ENCODE measurements around the gene PIP5KL1. TPM values are rescaled to one million over a fixed set of nuclear protein-coding genes. Genes with fewer than 3 reads are reported as not detected.

Gene PIP5KL1
- polyA plus RNA-seq, 1 donor from 2014 or later, result 3.4 TPM

- Histone ChIP-seq H3K9me3 (ENCODE audit: low read length) (no peaks in the 10 kb centered on the region), H3F3A (ENCODE audit: insufficient read depth, low read length, poor library complexity, severe bottlenecking) (no peaks in the 10 kb centered on the region), H4K20me1 (ENCODE audit: insufficient read depth) (peaks cover 18% of the 10 kb centered on the region), H3K36me3 (ENCODE audit: insufficient read depth, low read length) (no peaks in the 10 kb centered on the region), H3K9me2 (ENCODE audit: insufficient read depth, low read length) (no peaks in the 10 kb centered on the region), H3K4me3 (ENCODE audit: low read length) (no peak overlapping the region), H3K79me2 (replicated peaks; ENCODE audit: insufficient read depth, low read length) (peaks cover 67% of the 10 kb centered on the region), H3K27me3 (ENCODE audit: insufficient read depth, low read depth, low read length) (no peaks in the 10 kb centered on the region), H3K9ac (ENCODE audit: low read length) (no peak overlapping the region), H2AFZ (ENCODE audit: low read depth, low read length) (no peak overlapping the region), H3K27ac (ENCODE audit: low read length) (no peak overlapping the region), H3K4me2 (ENCODE audit: low read length) (no peak overlapping the region)
- TF ChIP-seq TAF1 (IDR thresholded peaks at IDR 0.05; ENCODE audit: low read depth), result no peak
Observed at GRCh38 chr9:127974769-127975261, 44.2 kb upstream of the PIP5KL1 start.

DNA sequence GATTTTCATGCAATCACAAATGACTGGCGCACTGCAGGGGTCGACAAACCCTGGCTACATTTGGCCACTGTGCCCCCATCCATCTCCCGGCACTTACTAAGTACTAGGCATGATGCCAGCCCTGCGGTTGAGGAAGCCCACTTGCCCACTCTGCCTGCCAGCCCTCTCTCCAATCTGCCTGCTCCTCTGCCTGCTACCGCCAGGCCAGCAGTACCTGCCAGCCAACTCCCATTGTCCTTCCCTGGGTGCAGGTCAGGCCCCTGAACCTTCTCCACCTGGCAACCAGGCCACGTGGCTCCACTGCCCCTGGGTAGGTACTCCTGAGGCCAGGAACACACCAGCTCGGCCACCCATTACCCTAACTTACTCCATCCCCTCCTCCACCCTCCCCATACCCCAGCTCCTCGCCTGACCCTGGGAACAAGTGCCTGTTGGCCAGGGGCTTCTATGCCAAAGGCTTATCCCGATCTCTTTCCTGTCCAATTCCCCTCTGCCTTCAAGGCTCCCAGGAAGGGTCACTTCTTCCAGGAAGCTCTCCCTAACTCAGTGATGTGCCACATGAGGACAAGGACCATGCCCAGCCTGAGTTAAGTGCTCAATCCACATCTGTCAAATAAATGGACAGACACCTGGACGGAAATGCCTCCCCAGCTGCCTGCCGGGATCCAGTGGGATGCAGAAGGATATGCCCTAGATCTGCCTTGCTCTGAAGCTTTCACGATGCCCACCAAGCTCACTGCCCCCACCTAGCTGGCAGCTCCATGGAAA is 43.6 kb upstream of the PIP5KL1 start:
- H3K9me2 ChIP-seq (ENCODE audit: insufficient read depth, low read length), result no peaks in the 10 kb centered on the region
- H3F3A ChIP-seq (ENCODE audit: insufficient read depth, low read length, poor library complexity, severe bottlenecking), result no peaks in the 10 kb centered on the region
- H3K9me3 ChIP-seq (ENCODE audit: low read length), result no peaks in the 10 kb centered on the region
- H2AFZ ChIP-seq (ENCODE audit: low read depth, low read length), result no peak overlapping the region
- no peak overlapping the region for H3K27ac ChIP-seq (ENCODE audit: low read length)
- H4K20me1 ChIP-seq (ENCODE audit: insufficient read depth), result peaks cover 14% of the 10 kb centered on the region
- H3K27me3 ChIP-seq (ENCODE audit: insufficient read depth, low read depth, low read length), result no peaks in the 10 kb centered on the region
- no peak for TF ChIP-seq CTCF (IDR thresholded peaks at IDR 0.05; ENCODE audit: poor library complexity, severe bottlenecking)
- no peak for TF ChIP-seq RAD21 (conservative IDR thresholded peaks at IDR 0.05)
- no peak for TF ChIP-seq SMC3 (conservative IDR thresholded peaks at IDR 0.05; ENCODE audit: poor library complexity)
- H3K4me3 ChIP-seq (ENCODE audit: low read length), result no peak overlapping the region
- H3K9ac ChIP-seq (ENCODE audit: low read length), result peak overlapping the region; percentile 3
- no peaks in the 10 kb centered on the region for H3K36me3 ChIP-seq (ENCODE audit: insufficient read depth, low read length)
- H3K79me2 ChIP-seq (replicated peaks; ENCODE audit: insufficient read depth, low read length), result peaks cover 67% of the 10 kb centered on the region
- H3K4me2 ChIP-seq (ENCODE audit: low read length), result no peak overlapping the region

DNA sequence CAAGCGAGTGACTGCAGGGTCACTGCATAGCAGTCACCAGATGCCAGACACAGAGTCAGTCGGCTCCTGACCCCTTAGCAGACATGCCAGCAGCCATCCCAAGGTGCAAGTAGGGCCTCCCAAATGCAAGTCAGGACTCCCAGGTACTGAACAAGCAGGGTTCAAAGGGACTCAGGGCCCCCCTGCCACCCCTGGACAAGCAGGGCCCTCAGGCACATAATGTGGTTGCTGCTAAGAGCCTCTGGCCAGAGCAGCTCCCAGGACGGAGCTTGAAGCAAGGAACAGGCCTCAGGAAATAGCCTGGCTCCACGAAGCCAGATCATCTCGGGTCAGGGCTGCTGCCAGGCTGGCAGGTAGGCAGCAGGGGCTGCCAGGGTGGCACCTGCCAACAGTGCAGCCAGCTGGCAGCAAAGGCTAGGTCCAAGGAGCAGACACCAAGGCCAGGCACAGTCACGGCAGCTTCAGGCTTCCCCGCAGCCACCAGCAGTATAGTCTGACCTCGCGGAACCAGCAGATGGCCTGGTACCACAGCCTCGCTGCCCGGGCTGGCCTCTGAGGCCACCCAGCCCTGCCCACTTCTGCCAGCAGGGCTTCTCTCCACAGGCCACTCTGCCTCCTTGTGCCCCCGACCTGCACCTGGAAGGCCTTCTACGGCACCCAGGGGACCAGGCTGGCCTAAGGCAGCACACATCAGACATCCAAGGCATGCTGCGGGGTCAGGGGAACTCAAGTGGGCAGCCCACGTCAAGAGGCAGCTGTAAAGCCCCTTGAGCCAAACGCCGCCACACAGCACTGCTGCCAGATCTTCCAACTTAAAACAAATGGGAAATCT is 42.8 kb upstream of the PIP5KL1 start:
- H3K4me2 ChIP-seq (ENCODE audit: low read length), result no peak overlapping the region
- H3F3A ChIP-seq (ENCODE audit: insufficient read depth, low read length, poor library complexity, severe bottlenecking), result no peaks in the 10 kb centered on the region
- no peaks in the 10 kb centered on the region for H3K27me3 ChIP-seq (ENCODE audit: insufficient read depth, low read depth, low read length)
- H3K27ac ChIP-seq (ENCODE audit: low read length), result no peak overlapping the region
- peaks cover 9% of the 10 kb centered on the region for H4K20me1 ChIP-seq (ENCODE audit: insufficient read depth)
- no peak overlapping the region for H3K4me3 ChIP-seq (ENCODE audit: low read length)
- H3K9me2 ChIP-seq (ENCODE audit: insufficient read depth, low read length), result no peaks in the 10 kb centered on the region
- H3K9ac ChIP-seq (ENCODE audit: low read length), result no peak overlapping the region
- no peaks in the 10 kb centered on the region for H3K9me3 ChIP-seq (ENCODE audit: low read length)
- peaks cover 67% of the 10 kb centered on the region for H3K79me2 ChIP-seq (replicated peaks; ENCODE audit: insufficient read depth, low read length)
- no peaks in the 10 kb centered on the region for H3K36me3 ChIP-seq (ENCODE audit: insufficient read depth, low read length)
- TF ChIP-seq TAF1 (IDR thresholded peaks at IDR 0.05; ENCODE audit: low read depth) (no peak), MXI1 (conservative IDR thresholded peaks at IDR 0.05; ENCODE audit: poor library complexity, severe bottlenecking) (no peak), CTCF (IDR thresholded peaks at IDR 0.05; ENCODE audit: poor library complexity, severe bottlenecking) (no peak), EZH2 (IDR thresholded peaks at IDR 0.05; ENCODE audit: borderline replicate concordance, insufficient read depth, low read length, poor library complexity, severe bottlenecking) (no peak), EP300 (conservative IDR thresholded peaks at IDR 0.05; ENCODE audit: poor library complexity, severe bottlenecking) (no peak), SMC3 (conservative IDR thresholded peaks at IDR 0.05; ENCODE audit: poor library complexity) (no peak), POLR2AphosphoS5 (IDR thresholded peaks at IDR 0.05) (no peak), RAD21 (conservative IDR thresholded peaks at IDR 0.05) (no peak)
- TF ChIP-seq, protein P1, sequence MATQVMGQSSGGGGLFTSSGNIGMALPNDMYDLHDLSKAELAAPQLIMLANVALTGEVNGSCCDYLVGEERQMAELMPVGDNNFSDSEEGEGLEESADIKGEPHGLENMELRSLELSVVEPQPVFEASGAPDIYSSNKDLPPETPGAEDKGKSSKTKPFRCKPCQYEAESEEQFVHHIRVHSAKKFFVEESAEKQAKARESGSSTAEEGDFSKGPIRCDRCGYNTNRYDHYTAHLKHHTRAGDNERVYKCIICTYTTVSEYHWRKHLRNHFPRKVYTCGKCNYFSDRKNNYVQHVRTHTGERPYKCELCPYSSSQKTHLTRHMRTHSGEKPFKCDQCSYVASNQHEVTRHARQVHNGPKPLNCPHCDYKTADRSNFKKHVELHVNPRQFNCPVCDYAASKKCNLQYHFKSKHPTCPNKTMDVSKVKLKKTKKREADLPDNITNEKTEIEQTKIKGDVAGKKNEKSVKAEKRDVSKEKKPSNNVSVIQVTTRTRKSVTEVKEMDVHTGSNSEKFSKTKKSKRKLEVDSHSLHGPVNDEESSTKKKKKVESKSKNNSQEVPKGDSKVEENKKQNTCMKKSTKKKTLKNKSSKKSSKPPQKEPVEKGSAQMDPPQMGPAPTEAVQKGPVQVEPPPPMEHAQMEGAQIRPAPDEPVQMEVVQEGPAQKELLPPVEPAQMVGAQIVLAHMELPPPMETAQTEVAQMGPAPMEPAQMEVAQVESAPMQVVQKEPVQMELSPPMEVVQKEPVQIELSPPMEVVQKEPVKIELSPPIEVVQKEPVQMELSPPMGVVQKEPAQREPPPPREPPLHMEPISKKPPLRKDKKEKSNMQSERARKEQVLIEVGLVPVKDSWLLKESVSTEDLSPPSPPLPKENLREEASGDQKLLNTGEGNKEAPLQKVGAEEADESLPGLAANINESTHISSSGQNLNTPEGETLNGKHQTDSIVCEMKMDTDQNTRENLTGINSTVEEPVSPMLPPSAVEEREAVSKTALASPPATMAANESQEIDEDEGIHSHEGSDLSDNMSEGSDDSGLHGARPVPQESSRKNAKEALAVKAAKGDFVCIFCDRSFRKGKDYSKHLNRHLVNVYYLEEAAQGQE (IDR thresholded peaks at IDR 0.05; ENCODE audit: borderline replicate concordance), result no peak
- H2AFZ ChIP-seq (ENCODE audit: low read depth, low read length), result no peak overlapping the region

All from neural cell (in vitro differentiated cells).